ENCODE results near the gene LCE7A. TPM values are rescaled to one million over a fixed set of nuclear protein-coding genes. Genes with fewer than 3 reads are reported as not detected.

LCE7A gene
- total RNA-seq, 1 donor from 2014 or later: not detected

GRCh38 chr1:152827173-152827572 lies 32.6 kb upstream of the LCE7A start, which contains the start of gene LCE1A:
LCE1A (plus strand) TSS chr1:152827473; CDS start chr1:152827473, 0 bp downstream.
- Histone ChIP-seq H3K4me3 (no peak within 1 kb of the TSS), H3K4me1 (no peaks in the 10 kb centered on the region), H3K9me3 (no peaks in the 10 kb centered on the region), H3K27ac (no peak within 1 kb of the TSS), H3K36me3 (no peaks in the 10 kb centered on the region), H3K27me3 (no peaks in the 10 kb centered on the region)
- intact Hi-C loops (cut with DNase I): no loop called here
- no peak for TF ChIP-seq CTCF (IDR thresholded peaks at IDR 0.05)
- DNase-seq (ENCODE audit: low spot score in 2 of 2): no peak

DNA sequence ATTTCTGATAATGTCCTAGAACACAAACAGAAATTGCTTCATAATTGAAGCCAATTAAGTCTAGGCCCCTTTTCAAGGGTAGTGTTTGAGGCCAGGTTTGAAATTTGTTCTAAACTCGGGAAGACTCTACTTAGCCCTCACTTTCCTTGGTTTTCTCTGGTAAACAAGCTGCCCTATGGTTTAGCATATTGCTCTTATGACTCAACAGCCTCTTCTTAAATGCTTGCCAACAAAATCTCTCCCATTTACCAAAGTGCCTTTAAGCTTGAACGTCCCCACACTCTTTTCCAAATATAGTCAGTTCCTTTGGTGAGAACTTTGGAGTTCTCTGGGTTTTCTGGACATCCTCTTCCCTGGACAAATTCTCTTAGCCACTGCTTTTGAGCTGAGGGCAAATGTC lies 22.9 kb upstream of the LCE7A start:
- Histone ChIP-seq H3K9me3 (no peaks in the 10 kb centered on the region), H3K36me3 (no peaks in the 10 kb centered on the region), H3K4me3 (no peak overlapping the region), H3K4me1 (no peaks in the 10 kb centered on the region), H3K27me3 (no peaks in the 10 kb centered on the region), H3K27ac (no peak overlapping the region)
- intact Hi-C loops (cut with DNase I): no loop called here
- no peak for TF ChIP-seq CTCF (IDR thresholded peaks at IDR 0.05)
- DNase-seq (ENCODE audit: low spot score in 2 of 2): no peak

- Histone ChIP-seq H3K27me3 (no peaks in the 10 kb centered on the region), H3K9me3 (no peaks in the 10 kb centered on the region), H3K4me1 (no peaks in the 10 kb centered on the region), H3K27ac (no peak within 1 kb of the TSS), H3K4me3 (no peak within 1 kb of the TSS), H3K36me3 (no peaks in the 10 kb centered on the region)
- DNase-seq (ENCODE audit: low spot score in 2 of 2): no peak
- intact Hi-C loops (cut with DNase I): no loop called here
- no peak for TF ChIP-seq CTCF (IDR thresholded peaks at IDR 0.05)
Observed at GRCh38 chr1:152842556-152842955, 17.2 kb upstream of the LCE7A start, which contains the start of gene LCE6A. LCE6A (plus strand) TSS chr1:152842856; CDS start chr1:152843521, 665 bp downstream.

DNA sequence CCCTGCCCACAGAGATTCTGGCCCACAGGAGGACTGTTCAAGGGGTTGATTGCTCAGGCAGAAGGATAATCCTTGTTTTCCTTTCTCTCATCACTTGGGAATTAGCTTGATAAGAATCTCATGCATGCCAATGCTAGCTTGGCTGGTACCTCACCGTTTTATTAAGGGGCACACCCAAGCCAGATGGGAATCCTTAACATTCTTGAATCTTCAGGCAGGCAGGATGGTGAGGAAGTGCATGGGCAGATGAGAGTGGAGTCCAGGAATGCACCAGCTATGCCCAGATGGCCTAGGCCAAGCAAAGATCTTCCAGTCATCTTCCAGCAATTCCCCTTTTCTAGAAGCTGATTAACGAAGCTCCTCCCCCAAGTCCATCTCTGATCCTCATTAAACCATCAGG lies 4.1 kb upstream of the LCE7A start:
- no peak for TF ChIP-seq CTCF (IDR thresholded peaks at IDR 0.05)
- H3K4me3 ChIP-seq: no peak overlapping the region
- intact Hi-C loops (cut with DNase I): no loop called here
- no peaks in the 10 kb centered on the region for H3K9me3 ChIP-seq
- no peaks in the 10 kb centered on the region for H3K27me3 ChIP-seq
- H3K27ac ChIP-seq: no peak overlapping the region
- no peaks in the 10 kb centered on the region for H3K36me3 ChIP-seq
- no peaks in the 10 kb centered on the region for H3K4me1 ChIP-seq
- no peak for DNase-seq (ENCODE audit: low spot score in 2 of 2)

- H3K9me3 ChIP-seq: no peaks in the 10 kb centered on the region
- no peak overlapping the region for H3K27ac ChIP-seq
- no peak for TF ChIP-seq CTCF (IDR thresholded peaks at IDR 0.05)
- intact Hi-C loops (cut with DNase I): no loop called here
- no peak overlapping the region for H3K4me3 ChIP-seq
- no peaks in the 10 kb centered on the region for H3K4me1 ChIP-seq
- no peak for DNase-seq (ENCODE audit: low spot score in 2 of 2)
- no peaks in the 10 kb centered on the region for H3K36me3 ChIP-seq
- no peaks in the 10 kb centered on the region for H3K27me3 ChIP-seq
Observed at GRCh38 chr1:152858062-152858461, 1.7 kb upstream of the LCE7A start.

DNA sequence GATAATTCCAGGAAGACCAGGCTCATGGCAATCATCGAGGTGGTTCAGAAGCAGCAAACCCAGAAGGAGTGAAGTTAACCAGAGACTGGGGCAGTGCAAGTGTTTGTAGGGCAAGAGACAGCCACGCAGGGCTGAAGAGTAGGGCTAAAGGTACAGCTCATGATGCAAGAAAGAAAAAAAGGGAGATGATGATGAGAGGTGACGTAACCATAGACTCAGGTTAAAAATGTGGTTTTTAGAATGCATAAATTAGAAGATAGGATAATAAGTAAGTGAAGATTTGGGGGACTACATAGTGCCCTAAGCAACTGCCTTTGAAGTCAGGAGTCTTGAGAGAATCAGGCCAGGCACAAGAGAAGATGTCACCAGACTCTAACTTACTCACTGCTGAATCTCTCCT lies 333 bp downstream of the LCE7A start:
- H3K4me3 ChIP-seq: no peak overlapping the region
- no peak for DNase-seq (ENCODE audit: low spot score in 2 of 2)
- H3K36me3 ChIP-seq: no peaks in the 10 kb centered on the region
- H3K4me1 ChIP-seq: no peaks in the 10 kb centered on the region
- intact Hi-C loops (cut with DNase I): no loop called here
- no peaks in the 10 kb centered on the region for H3K9me3 ChIP-seq
- no peaks in the 10 kb centered on the region for H3K27me3 ChIP-seq
- no peak for TF ChIP-seq CTCF (IDR thresholded peaks at IDR 0.05)
- no peak overlapping the region for H3K27ac ChIP-seq
